Left kidney (tissue), 2 donors: ENCODE measurements around the gene CRB2. TPM values are rescaled to one million over a fixed set of nuclear protein-coding genes. Genes with fewer than 3 reads are reported as not detected.
A peak's percentile ranks its signal among the peaks of the same experiment; 100 is the strongest.

Experiments
- DNase-seq: peaks from one replicate; pipeline ENCODE4 v3.0.0-alpha.2; 2013
- polyA plus RNA-seq: library from polyadenylated mRNA; unstranded; fragments of 120-200 nt; gene quantifications from one replicate; pipeline ENCODE4 v1.2.1, GENCODE V29; 2013; ENCODE audit not compliant: insufficient read length

The CRB2 gene
- polyA plus RNA-seq, 1 donor: 20.3 TPM

DNA sequence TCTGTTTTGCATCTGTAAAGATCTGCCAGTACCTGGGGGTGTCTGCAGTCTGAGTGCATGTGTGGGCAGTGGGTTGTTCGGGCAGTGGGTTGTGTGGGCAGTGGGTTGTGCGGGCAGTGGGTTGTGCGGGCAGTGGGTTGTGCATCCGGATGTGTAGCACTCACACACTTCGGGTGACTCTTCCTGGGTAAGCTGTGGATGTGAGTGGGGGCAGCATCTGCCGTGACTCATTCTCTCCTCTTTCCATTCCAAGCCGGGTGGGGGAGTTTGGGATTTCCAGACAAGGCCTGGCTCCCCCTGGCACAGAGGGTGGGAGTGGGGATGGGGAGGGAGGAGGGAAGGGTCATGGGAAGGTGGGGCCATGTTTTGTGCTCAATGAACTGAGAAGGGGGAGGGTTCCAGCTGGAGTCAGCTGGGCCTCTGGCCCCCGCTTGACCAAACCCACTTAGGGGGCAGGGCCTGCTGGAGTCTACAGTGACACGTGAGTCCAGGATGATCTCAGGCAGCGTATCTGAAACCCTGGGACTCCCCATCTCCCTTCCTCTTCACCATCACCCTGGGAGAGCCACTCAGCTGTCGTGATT, 8.3 kb downstream of the CRB2 start:
- DNase-seq: peak; percentile 69

DNA sequence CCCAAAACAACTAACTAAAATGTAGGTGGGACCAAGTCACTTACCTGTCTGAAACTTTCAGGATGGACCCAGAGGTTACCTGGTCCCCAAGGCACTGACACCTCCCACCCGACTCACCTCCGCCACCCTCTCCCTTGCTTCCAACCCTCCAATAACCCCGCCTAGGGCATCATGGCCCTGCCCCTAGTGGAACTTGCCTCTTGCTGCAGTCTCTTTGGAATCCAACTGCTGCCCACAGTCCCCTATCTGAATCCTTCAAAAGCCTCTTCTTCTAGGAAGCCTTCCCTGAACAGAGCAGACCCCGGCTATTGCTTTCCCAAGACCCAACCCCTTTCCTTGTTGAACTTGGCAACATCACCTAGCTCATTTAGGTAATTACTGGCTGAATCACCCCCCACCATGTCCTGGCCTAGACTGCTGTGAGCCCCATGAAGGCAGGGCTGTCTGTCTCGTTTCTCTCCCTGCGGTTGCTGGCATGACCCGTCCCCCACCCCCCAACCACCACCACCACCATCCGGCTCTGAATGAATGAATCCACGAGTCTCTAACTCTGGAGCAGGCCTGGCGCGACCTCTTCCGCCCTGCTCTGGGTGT, 9.4 kb downstream of the CRB2 start:
- no peak for DNase-seq

DNA sequence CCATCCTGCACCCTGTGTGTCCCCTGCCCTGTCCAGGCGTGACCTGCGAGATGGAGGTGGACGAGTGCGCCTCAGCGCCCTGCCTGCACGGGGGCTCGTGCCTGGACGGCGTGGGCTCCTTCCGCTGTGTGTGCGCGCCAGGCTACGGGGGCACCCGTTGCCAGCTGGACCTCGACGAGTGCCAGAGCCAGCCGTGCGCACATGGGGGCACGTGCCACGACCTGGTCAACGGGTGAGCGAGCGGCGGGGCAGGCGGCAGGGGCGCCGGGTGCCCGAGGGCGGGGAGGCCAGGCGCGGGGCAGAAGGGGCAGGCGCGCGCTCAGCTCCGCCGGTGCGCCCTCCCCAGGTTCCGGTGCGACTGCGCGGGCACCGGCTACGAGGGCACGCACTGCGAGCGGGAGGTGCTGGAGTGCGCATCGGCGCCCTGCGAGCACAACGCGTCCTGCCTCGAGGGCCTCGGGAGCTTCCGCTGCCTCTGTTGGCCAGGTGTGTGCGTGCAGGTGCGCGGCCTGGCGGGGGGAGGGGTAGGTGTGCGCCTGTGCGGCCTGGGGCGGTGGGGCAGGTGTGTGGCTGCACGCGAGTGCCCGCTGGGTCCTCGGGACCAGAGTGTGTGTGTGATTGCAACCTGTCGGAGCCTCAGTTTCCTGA, 10.0 kb downstream of the CRB2 start:
- DNase-seq: no peak

DNA sequence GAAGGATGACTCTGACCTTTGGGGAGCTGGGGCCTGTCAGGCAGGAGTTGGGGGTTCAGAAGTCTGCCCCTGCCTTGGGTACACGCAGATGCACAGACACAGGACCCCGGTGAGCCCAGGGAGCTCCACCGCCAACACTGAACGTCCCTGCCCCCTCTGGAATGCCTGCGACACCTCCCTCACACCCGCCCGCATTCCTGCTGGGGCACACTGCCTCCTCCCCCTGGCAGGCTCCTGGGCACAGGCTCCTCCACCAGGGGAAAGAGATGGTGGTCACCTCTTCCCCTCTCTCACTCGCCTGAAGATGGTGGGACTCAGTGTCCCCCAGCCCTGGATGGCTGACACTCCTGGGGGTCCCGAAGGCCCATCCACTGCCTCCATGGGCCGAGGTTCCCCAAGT, 12.0 kb downstream of the CRB2 start:
- peak; percentile 47 for DNase-seq

DNA sequence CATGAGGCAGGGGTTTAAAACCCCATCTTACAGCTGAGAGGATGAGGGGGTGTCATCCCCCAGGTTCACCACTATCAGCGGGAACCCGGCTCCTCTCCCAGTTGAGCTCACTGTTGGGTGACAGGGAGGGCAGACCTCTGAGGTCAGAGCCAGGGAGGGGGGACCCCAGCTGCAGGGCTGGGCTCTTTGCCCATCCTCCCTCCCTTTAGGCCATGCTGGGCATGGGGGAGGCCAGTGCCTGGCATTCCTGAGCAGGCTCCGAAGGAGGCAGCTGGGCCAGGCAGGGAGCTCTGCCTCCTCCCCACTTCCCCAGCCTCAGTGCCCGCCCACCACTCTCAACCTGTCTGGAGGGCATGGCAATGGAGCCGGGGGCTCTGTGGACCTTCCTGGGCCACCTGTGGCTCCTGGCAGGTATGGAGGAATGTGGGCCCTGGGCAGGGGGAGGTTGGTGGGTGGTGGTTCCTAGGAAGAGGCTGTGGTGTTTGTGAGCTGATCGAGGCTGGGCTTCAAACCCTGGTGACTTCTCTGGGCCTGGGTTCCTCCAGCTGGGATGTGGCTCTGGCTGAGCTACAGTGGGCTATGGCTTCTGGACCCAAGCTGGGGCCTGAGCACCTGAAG, 12.6 kb downstream of the CRB2 start:
- no peak for DNase-seq

DNA sequence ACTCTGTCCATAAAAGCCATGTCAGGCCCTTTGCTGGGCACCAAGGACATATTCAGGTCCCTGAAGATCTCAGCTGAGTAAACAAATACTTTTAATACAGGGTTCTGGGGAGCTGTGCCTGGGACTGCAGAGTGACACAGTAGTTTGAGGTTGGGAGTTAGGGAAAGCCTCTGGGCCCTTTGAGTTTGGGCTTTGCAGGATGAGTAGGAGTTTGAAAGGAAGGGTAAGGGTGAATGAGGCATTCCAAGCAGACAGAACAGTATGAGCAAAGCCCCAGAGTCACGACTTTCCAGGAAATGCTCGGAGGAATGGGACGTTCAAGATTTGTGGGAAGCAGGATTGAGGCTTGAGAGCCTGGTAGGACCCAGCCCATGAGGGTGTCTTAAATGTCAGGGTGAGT, 13.3 kb downstream of the CRB2 start:
- DNase-seq: no peak

DNA sequence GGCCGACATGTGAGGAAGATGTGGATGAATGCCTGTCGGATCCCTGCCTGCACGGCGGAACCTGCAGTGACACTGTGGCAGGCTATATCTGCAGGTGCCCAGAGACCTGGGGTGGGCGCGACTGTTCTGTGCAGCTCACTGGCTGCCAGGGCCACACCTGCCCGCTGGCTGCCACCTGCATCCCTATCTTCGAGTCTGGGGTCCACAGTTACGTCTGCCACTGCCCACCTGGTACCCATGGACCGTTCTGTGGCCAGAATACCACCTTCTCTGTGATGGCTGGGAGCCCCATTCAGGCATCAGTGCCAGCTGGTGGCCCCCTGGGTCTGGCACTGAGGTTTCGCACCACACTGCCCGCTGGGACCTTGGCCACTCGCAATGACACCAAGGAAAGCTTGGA, 14.1 kb downstream of the CRB2 start:
- no peak for DNase-seq

DNA sequence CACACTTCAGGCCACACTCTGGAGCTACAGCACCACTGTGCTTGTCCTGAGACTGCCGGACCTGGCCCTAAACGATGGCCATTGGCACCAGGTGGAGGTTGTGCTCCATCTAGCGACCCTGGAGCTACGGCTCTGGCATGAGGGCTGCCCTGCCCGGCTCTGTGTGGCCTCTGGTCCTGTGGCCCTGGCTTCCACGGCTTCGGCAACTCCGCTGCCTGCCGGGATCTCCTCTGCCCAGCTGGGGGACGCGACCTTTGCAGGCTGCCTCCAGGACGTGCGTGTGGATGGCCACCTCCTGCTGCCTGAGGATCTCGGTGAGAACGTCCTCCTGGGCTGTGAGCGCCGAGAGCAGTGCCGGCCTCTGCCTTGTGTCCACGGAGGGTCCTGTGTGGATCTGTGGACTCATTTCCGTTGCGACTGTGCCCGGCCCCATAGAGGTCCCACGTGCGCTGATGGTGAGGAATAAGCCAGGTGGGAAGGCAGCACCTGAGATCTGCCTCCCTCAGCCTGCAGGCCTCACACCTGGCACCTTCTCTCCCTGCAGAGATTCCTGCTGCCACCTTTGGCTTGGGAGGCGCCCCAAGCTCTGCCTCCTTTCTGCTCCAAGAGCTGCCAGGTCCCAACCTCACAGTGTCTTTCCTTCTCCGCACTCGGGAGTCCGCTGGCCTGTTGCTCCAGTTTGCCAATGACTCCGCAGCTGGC, 14.7 kb downstream of the CRB2 start:
- no peak for DNase-seq

DNA sequence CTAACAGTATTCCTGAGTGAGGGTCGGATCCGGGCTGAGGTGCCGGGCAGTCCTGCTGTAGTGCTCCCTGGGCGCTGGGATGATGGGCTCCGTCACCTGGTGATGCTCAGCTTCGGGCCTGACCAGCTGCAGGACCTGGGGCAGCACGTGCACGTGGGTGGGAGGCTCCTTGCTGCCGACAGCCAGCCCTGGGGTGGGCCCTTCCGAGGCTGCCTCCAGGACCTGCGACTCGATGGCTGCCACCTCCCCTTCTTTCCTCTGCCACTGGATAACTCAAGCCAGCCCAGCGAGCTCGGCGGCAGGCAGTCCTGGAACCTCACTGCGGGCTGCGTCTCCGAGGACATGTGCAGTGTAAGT, 15.2 kb downstream of the CRB2 start:
- DNase-seq: no peak

DNA sequence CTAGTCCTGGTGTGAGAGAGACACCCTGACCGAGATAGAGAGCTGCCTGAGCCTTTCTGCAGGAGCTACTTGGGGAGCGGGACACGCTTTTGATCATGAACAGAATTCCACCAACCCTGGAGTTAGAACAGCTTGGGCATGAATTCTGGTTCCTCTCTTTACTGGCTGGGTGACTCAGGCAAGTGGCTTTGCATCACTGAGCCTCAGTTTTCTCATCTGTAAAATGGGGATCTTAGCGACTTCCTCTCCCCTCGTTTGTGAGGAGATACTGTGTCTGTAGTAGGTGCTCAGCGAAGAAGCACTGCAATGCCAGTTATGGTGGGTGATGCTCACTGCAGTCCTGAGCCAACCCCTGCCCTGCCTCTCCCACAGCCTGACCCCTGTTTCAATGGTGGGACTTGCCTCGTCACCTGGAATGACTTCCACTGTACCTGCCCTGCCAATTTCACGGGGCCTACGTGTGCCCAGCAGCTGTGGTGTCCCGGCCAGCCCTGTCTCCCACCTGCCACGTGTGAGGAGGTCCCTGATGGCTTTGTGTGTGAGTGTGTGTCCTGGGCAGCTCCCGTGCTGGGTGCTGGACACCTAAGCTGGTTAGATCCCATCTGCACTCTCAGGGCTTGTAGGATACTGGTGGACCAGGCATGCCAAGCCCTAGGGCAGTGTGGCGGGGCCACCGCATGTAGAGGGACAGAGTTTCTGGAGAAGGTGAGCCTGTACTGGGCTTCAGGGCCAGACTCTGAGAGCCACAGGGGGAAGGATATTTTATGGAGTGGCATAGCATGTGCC, 16.0 kb downstream of the CRB2 start:
- DNase-seq: no peak

DNA sequence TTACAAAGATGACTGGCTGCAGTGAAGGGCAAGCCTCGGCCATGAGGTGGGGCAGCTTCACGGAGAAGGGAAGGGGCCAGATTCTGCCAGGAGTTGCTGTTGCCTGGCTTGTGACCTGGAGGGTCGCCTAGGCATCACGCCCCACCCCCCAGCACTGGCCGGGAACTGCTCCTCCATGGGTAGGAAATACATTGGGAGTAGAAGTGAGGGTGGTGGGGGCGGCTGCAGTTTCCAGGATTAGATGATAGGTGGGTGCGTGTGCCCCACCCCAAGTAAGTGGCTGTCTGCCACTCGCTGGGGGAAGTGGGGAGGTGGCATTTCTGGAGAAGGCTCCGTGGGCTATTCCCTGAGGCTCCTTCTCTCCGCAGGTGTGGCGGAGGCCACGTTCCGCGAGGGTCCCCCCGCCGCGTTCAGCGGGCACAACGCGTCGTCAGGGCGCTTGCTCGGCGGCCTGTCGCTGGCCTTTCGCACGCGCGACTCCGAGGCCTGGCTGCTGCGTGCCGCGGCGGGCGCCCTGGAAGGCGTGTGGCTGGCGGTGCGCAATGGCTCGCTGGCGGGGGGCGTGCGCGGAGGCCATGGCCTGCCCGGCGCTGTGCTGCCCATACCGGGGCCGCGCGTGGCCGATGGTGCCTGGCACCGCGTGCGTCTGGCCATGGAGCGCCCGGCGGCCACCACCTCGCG, 16.9 kb downstream of the CRB2 start:
- DNase-seq: no peak

DNA sequence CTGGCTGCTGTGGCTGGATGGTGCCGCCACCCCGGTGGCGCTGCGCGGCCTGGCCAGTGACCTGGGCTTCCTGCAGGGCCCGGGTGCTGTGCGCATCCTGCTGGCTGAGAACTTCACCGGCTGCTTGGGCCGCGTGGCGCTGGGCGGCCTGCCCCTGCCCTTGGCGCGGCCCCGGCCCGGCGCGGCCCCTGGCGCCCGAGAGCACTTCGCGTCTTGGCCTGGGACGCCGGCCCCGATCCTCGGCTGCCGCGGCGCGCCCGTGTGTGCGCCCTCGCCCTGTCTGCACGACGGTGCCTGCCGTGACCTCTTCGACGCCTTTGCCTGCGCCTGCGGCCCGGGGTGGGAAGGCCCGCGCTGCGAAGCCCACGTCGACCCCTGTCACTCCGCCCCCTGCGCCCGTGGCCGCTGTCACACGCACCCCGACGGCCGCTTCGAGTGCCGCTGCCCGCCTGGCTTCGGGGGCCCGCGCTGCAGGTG, 17.5 kb downstream of the CRB2 start:
- no peak for DNase-seq

DNA sequence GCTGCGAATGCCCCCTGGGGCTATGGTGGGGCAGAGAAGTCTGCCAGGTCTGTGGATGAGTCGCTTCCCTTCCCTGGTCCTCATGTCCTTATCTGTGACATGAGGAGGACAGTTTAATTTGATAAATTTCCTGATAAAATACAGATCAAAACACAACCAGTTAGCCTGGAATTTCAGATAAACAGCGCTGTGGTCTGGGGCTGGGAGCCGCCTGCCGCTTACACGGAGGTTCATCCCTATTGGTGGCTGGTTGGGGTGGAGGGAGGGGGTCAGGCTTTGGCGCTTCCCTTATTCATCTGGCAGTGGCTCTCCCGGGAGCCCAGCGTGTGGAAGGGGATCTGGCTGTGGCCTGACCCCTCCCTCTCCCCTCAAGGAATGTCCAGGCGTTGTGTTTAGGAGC, 17.9 kb downstream of the CRB2 start:
- DNase-seq: no peak

DNA sequence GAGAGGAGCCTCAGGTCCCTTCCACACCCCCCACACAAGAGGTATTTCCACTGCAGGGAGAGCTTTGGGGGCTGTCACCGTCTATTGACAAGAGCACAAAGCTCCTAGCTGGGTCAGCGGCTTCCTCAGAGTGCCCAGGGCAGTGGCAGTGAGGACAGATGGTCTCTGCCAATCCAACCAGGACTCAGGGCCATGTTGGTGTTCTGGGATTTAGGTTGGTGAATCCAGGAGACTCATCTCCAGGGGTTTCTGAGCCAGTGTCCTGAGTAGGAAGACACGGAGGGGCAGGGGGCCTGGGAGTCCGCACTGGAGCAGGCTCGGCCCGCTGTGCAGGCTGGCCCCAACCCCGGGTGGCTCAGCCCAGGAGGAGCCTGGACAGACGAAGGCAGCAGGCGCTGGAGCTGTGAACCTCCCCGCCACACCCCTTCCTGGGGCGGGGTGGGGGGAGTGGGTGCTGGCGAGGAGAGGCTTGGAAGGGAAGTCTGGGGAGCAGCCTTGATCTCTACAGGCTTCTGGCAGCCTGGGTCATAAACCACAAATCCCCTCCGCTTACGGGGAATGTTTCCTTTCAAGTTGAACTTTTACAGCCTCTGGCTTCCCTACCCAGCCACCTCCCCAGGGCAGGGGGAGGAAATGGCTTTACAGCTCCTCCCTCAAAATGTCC, 19.6 kb downstream of the CRB2 start:
- peak; percentile 79 for DNase-seq

DNA sequence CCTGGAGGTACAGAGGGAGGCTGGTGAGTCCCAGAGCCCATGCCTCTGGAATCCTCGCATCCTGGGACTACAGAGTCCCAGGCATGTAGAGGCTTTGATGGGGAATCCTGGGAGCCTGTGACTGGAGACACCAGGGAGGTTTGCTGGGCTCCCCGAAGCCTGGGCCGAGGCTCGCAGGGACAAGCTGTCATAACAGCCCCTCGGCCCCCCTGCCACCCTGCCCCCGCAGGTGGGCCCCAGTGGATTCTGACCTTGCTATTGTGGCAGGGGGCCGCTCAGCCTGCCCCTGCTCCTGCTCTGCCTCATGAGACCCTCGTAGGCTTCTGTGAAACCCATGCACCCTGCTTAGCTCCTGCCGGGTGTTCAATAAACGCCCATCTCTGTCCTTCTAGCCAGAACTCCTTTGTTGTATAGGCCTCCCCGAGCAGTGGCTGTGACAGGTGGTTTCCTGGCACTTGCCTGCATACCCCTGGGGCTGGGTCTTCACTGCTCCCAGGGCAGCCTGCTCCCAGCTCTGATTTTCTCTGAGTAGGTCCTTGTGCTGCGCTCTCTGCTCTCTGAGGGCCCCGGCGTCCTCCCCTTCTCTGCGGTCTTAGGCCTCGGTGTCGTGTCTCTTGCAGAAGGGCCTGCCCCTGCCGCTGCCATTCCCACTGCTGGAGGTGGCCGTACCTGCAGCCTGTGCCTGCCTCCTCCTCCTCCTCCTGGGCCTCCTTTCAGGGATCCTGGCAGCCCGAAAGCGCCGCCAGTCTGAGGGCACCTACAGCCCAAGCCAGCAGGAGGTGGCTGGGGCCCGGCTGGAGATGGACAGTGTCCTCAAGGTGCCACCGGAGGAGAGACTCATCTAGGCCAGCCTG, 20.4 kb downstream of the CRB2 start:
- no peak for DNase-seq

DNA sequence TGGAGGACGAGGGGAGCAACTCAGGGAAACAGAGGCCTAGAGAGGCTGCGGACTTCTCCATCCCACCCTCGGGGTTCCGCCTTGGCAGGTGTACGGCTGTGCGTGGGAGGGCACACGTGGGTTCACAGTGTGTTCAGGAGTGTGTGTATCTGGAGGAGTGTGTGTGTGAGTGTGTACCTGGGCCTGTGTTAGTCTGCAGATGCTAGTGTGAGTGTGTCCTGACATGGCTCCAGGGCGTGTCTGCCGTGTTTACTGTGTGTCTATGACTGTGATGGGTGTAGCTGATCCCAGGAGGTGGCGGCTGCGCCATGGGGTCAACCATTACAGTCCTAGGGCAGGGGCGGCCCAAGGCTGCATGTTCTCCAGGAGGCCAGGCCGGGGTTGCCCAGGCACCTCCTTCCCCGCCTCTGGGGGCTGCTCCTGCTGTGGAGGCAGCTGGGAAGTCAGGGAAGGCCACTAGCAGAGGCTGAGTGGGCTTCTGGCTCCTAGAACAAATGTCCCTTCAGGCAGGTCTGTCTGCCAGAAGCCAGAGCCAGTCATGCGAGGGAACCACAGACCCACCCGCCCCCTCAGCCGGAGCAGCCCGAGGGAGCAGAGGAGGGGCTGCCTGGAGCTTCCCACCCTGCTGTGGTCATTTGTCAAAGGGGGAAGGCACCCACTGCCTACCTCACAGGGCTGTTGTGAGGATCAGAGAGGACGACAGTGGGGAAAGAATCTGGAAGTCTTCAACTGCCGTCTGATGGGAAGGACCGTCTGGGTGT, 21.4 kb downstream of the CRB2 start:
- DNase-seq: no peak

DNA sequence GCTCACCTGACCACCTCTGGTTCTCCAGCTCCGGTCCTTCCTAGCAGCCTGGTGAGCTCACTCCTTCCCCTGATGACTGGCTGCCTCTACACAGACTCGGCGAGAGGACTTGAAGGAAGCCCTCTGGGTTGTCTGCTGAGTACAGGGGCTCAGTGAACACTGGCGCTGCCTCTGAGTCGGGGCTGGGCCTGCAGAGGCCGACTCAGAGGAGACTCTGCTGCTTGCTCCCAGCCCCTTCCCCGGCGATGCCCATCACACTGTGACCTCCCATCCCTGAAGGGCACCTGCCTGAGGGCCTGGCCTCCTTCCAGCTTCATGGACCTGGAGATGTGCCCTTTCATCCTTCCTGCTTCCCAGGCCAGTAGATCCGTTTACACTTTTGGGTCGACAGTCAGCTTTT, 22.0 kb downstream of the CRB2 start:
- no peak for DNase-seq

DNA sequence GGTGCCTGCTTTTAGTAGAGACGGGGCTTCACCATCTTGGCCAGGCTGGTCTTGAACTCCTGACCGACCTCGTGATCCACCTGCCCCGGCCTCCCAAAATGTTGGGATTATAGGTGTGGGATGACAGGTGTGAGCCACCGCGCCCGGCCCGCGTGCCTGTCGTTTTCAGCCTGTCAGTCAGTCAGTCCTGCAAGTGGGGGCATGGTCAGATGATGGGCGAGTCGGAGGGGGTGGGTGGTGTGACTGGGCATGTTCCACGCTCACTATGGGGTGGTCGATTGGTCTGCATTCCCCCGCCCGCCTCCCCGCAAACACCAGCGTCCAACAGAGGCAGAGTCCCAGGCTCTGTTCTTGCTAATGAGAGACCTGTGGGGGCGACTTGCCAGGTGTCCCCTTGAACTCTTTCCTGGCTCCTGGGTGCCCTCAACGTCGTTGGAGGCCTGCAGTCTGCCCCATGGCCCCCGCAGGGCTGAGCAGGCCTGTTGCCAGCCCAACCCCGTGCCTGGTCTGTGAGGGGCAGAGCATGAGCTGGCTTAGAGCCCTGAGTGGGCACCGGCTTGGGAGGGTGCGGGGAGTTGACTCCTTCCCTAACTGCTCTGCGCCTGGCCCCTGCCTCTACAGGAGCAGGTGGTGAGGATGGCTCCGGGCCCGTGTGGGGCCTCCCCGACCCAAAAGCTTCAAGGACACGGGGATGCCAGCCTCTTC, 23.1 kb downstream of the CRB2 start:
- no peak for DNase-seq
